GM18520 (cell line): ENCODE results near the gene DENND4B.
"Not testable (repeated sequence)": the region's sequence is repeated elsewhere in the genome, so short reads cannot be mapped to it uniquely, and the experiment has no call there.

Experiments used
- ATAC-seq: cut with Tn5 transposase; IDR thresholded peaks from one replicate; pipeline ENCODE4 v1.9.1; 2021; ENCODE audit not compliant: unreplicated experiment

The DENND4B gene

GRCh38 chr1:153928791-153929341 is 17.7 kb downstream of the DENND4B start:
- no peak for ATAC-seq

- no peak for ATAC-seq
Observed at GRCh38 chr1:153928245-153928644, 18.3 kb downstream of the DENND4B start.

- ATAC-seq = no peak
Observed at GRCh38 chr1:153926405-153926804, 20.1 kb downstream of the DENND4B start.

- peak; percentile 95 for ATAC-seq
Observed at GRCh38 chr1:153922972-153923925, 23.3 kb downstream of the DENND4B start, which contains the start of gene GATAD2B. Gene GATAD2B, minus strand, starts transcription at chr1:153922972. Its CDS starts 94,625 bp downstream, at chr1:153828347.

GRCh38 chr1:153922076-153922971 is 24.2 kb downstream of the DENND4B start:
- peak; percentile 5 for ATAC-seq

- ATAC-seq = no peak
Observed at GRCh38 chr1:153921803-153922075, 24.8 kb downstream of the DENND4B start.

GRCh38 chr1:153921080-153921802 is 25.3 kb downstream of the DENND4B start:
- no peak for ATAC-seq

GRCh38 chr1:153919876-153920852 is 26.4 kb downstream of the DENND4B start:
- no peak for ATAC-seq

GRCh38 chr1:153916297-153916696 is 30.2 kb downstream of the DENND4B start:
- ATAC-seq = no peak

GRCh38 chr1:153912349-153912748 is 34.2 kb downstream of the DENND4B start:
- ATAC-seq = no peak

GRCh38 chr1:153910560-153910959 is 36.0 kb downstream of the DENND4B start:
- not testable (repeated sequence) for ATAC-seq

GRCh38 chr1:153908071-153908470 is 38.4 kb downstream of the DENND4B start:
- ATAC-seq = no peak

GRCh38 chr1:153907134-153907533 is 39.4 kb downstream of the DENND4B start:
- ATAC-seq = no peak

- no peak for ATAC-seq
Observed at GRCh38 chr1:153906396-153906795, 40.1 kb downstream of the DENND4B start.

- not testable (repeated sequence) for ATAC-seq
Observed at GRCh38 chr1:153905908-153906307, 40.6 kb downstream of the DENND4B start.

GRCh38 chr1:153903841-153904455 is 42.6 kb downstream of the DENND4B start:
- ATAC-seq = no peak

GRCh38 chr1:153899509-153899908 is 47.0 kb downstream of the DENND4B start:
- no peak for ATAC-seq

- not testable (repeated sequence) for ATAC-seq
Observed at GRCh38 chr1:153895866-153896265, 50.7 kb downstream of the DENND4B start.

- ATAC-seq = not testable (repeated sequence)
Observed at GRCh38 chr1:153891042-153891441, 55.5 kb downstream of the DENND4B start.
